ENCODE data around the gene CSF1.

Gene CSF1

GRCh38 chr1:109879881-109880525, 30.6 kb upstream of the CSF1 start:
- H3K27me3 ChIP-seq (ENCODE audit: control insufficient read depth, insufficient read depth, low read length), result no peaks in the 10 kb centered on the region
- TF ChIP-seq CTCF (IDR thresholded peaks at IDR 0.05), result no peak
- H3K27ac ChIP-seq, result no peak overlapping the region
- H3K79me2 ChIP-seq, result no peaks in the 10 kb centered on the region
- H3K4me1 ChIP-seq, result no peaks in the 10 kb centered on the region
- no peak overlapping the region for H3K9ac ChIP-seq
- no peaks in the 10 kb centered on the region for H3K36me3 ChIP-seq (ENCODE audit: control insufficient read depth, insufficient read depth, low read length)
- H3K9me3 ChIP-seq (ENCODE audit: control insufficient read depth, low read length), result no peaks in the 10 kb centered on the region
- H2AFZ ChIP-seq, result no peak overlapping the region
- no peak overlapping the region for H3K4me2 ChIP-seq (ENCODE audit: low read length)
- H3K4me3 ChIP-seq (ENCODE audit: low read depth, low read length), result no peak overlapping the region

GRCh38 chr1:109880971-109881894, 29.4 kb upstream of the CSF1 start:
- H3K27me3 ChIP-seq (ENCODE audit: control insufficient read depth, insufficient read depth, low read length), result no peaks in the 10 kb centered on the region
- no peaks in the 10 kb centered on the region for H3K36me3 ChIP-seq (ENCODE audit: control insufficient read depth, insufficient read depth, low read length)
- H3K79me2 ChIP-seq, result no peaks in the 10 kb centered on the region
- TF ChIP-seq CTCF (IDR thresholded peaks at IDR 0.05), result no peak
- H3K9me3 ChIP-seq (ENCODE audit: control insufficient read depth, low read length), result no peaks in the 10 kb centered on the region
- no peak overlapping the region for H3K4me2 ChIP-seq (ENCODE audit: low read length)
- H2AFZ ChIP-seq, result no peak overlapping the region
- no peak overlapping the region for H3K4me3 ChIP-seq (ENCODE audit: low read depth, low read length)
- no peak overlapping the region for H3K27ac ChIP-seq
- no peak overlapping the region for H3K9ac ChIP-seq
- H3K4me1 ChIP-seq, result no peaks in the 10 kb centered on the region

GRCh38 chr1:109881906-109882287, 28.8 kb upstream of the CSF1 start:
- Histone ChIP-seq H3K79me2 (no peaks in the 10 kb centered on the region), H3K27ac (no peak overlapping the region), H2AFZ (no peak overlapping the region), H3K9ac (no peak overlapping the region), H3K4me1 (no peaks in the 10 kb centered on the region), H3K4me2 (ENCODE audit: low read length) (no peak overlapping the region), H3K9me3 (ENCODE audit: control insufficient read depth, low read length) (no peaks in the 10 kb centered on the region), H3K36me3 (ENCODE audit: control insufficient read depth, insufficient read depth, low read length) (no peaks in the 10 kb centered on the region), H3K27me3 (ENCODE audit: control insufficient read depth, insufficient read depth, low read length) (no peaks in the 10 kb centered on the region), H3K4me3 (ENCODE audit: low read depth, low read length) (no peak overlapping the region)
- no peak for TF ChIP-seq CTCF (IDR thresholded peaks at IDR 0.05)

GRCh38 chr1:109882288-109883245, 28.1 kb upstream of the CSF1 start:
- no peak for TF ChIP-seq CTCF (IDR thresholded peaks at IDR 0.05)
- no peak overlapping the region for H3K27ac ChIP-seq
- no peak overlapping the region for H2AFZ ChIP-seq
- H3K36me3 ChIP-seq (ENCODE audit: control insufficient read depth, insufficient read depth, low read length), result no peaks in the 10 kb centered on the region
- H3K79me2 ChIP-seq, result no peaks in the 10 kb centered on the region
- H3K9ac ChIP-seq, result no peak overlapping the region
- no peaks in the 10 kb centered on the region for H3K4me1 ChIP-seq
- no peaks in the 10 kb centered on the region for H3K9me3 ChIP-seq (ENCODE audit: control insufficient read depth, low read length)
- no peaks in the 10 kb centered on the region for H3K27me3 ChIP-seq (ENCODE audit: control insufficient read depth, insufficient read depth, low read length)
- no peak overlapping the region for H3K4me3 ChIP-seq (ENCODE audit: low read depth, low read length)
- H3K4me2 ChIP-seq (ENCODE audit: low read length), result no peak overlapping the region

Measured in parathyroid adenoma (tissue), 2 donors.